Measurements from ENCODE around the gene TEKTIP1. TPM values are rescaled to one million over a fixed set of nuclear protein-coding genes. Genes with fewer than 3 reads are reported as not detected.
A peak's percentile ranks its signal among the peaks of the same experiment; 100 is the strongest.

The TEKTIP1 gene
- total and polyA plus RNA-seq, 9 of the 15 experiments (the other 6 are each of a cell fraction or from before 2014, with no cell fraction given), result 0.66 TPM; not detected in 8

DNA sequence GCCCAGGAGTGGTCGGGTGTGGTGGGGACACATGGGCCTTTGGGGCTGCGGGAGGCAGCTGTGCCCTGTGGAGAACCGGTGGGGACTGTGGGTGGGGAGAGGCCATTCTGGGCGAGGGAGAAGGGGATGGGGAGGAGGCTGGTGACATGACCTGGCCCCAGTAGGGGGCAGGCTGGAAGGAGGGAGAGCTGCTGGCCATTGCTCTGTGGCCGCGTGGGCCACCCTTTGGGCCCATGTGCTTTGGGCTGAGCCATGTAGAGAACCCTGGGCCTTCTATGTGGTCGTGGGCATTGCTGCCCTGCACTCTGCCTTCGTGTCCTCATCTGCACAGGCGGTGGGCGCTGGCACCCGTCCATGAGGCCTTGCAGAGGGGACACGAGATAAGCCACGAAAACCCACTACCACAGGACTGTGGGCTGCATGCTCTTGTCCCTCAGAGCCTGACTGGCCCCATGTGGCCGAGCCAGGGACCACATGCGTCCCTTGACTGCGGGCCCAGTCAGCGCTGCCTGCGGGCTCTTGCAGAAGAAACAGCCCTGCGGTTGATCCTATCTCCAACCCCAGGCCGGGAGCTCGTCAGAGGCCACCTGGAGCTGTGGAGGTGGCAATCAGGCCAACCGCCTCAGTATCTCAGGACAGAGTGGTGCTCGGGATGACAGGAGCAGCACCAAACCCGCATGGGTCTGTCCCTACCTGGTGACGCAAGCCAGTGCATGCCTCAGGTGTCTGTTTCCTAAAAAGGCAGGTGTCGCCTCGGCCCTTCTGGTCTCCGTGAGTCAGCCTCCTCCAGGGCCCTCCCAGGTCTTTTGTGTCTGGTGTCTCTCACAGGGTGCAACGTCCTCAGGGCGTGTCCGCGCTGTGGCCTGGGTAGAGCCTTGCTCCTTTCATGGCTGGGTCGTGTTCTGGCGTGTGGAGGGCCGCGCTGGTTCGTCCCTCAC, 18.5 kb upstream of the TEKTIP1 start (continued):
- 0 out of 4 replicates have a peak, but pooled peaks of 1 of the 2 experiments have one; percentile 38 for TF ChIP-seq ETV6 (IDR thresholded peaks at IDR 0.05; ENCODE audit: borderline replicate concordance in 1 of 2, low read depth in 2 of 2, low read length in 1 of 2)
- TF ChIP-seq ETV6 (CRISPR knock-in tag; IDR thresholded peaks at IDR 0.05; ENCODE audit: borderline replicate concordance), result peak; percentile 94; the same call in 1 of the 2 replicates
- 0 out of 2 replicates have a peak, but pooled peaks have one; percentile 63 for TF ChIP-seq NR1H2 (CRISPR knock-in tag; IDR thresholded peaks at IDR 0.05)
- TF ChIP-seq ZNF445 (CRISPR knock-in tag; IDR thresholded peaks at IDR 0.05; ENCODE audit: low read depth), result no peak
- TF ChIP-seq NR0B1 (IDR thresholded peaks at IDR 0.05; ENCODE audit: partially characterized antibody), result no peak
- TF ChIP-seq RHOXF2B (CRISPR knock-in tag; conservative IDR thresholded peaks at IDR 0.05), result no peak
- 0 out of 2 replicates have a peak, but pooled peaks have one; percentile 14 for TF ChIP-seq GABPA (tag; conservative IDR thresholded peaks at IDR 0.05; ENCODE audit: low read depth)
- TF ChIP-seq L3MBTL2 (IDR thresholded peaks at IDR 0.05), result peak; percentile 98
- no peak for TF ChIP-seq MAFK (IDR thresholded peaks at IDR 0.05; ENCODE audit: low read length)
- no peak; the same call in 1 of the 2 replicates for TF ChIP-seq SMARCA5 (IDR thresholded peaks at IDR 0.05)
- TF ChIP-seq, protein P1, sequence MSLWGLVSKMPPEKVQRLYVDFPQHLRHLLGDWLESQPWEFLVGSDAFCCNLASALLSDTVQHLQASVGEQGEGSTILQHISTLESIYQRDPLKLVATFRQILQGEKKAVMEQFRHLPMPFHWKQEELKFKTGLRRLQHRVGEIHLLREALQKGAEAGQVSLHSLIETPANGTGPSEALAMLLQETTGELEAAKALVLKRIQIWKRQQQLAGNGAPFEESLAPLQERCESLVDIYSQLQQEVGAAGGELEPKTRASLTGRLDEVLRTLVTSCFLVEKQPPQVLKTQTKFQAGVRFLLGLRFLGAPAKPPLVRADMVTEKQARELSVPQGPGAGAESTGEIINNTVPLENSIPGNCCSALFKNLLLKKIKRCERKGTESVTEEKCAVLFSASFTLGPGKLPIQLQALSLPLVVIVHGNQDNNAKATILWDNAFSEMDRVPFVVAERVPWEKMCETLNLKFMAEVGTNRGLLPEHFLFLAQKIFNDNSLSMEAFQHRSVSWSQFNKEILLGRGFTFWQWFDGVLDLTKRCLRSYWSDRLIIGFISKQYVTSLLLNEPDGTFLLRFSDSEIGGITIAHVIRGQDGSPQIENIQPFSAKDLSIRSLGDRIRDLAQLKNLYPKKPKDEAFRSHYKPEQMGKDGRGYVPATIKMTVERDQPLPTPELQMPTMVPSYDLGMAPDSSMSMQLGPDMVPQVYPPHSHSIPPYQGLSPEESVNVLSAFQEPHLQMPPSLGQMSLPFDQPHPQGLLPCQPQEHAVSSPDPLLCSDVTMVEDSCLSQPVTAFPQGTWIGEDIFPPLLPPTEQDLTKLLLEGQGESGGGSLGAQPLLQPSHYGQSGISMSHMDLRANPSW (CRISPR knock-in tag; IDR thresholded peaks at IDR 0.05), result no peak
- TF ChIP-seq PRMT5 (CRISPR knock-in tag; IDR thresholded peaks at IDR 0.05), result no peak
- peak in 1 of 2 experiments; percentile 95; a peak in 2 of 4 replicates for TF ChIP-seq FOXA3 (CRISPR knock-in tag; conservative IDR thresholded peaks at IDR 0.05 in 1 of 2, IDR thresholded peaks at IDR 0.05 in 1 of 2)
- TF ChIP-seq XRCC4 (IDR thresholded peaks at IDR 0.05; ENCODE audit: extremely low read depth, insufficient read depth, insufficient read length), result no peak
- TF ChIP-seq, protein P2, sequence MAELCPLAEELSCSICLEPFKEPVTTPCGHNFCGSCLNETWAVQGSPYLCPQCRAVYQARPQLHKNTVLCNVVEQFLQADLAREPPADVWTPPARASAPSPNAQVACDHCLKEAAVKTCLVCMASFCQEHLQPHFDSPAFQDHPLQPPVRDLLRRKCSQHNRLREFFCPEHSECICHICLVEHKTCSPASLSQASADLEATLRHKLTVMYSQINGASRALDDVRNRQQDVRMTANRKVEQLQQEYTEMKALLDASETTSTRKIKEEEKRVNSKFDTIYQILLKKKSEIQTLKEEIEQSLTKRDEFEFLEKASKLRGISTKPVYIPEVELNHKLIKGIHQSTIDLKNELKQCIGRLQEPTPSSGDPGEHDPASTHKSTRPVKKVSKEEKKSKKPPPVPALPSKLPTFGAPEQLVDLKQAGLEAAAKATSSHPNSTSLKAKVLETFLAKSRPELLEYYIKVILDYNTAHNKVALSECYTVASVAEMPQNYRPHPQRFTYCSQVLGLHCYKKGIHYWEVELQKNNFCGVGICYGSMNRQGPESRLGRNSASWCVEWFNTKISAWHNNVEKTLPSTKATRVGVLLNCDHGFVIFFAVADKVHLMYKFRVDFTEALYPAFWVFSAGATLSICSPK (IDR thresholded peaks at IDR 0.05; ENCODE audit: borderline replicate concordance), result no peak
- TF ChIP-seq, protein P3, sequence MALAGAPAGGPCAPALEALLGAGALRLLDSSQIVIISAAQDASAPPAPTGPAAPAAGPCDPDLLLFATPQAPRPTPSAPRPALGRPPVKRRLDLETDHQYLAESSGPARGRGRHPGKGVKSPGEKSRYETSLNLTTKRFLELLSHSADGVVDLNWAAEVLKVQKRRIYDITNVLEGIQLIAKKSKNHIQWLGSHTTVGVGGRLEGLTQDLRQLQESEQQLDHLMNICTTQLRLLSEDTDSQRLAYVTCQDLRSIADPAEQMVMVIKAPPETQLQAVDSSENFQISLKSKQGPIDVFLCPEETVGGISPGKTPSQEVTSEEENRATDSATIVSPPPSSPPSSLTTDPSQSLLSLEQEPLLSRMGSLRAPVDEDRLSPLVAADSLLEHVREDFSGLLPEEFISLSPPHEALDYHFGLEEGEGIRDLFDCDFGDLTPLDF (CRISPR knock-in tag; IDR thresholded peaks at IDR 0.05), result peak; percentile 95
- no peak for TF ChIP-seq ZNF780A (CRISPR knock-in tag; IDR thresholded peaks at IDR 0.05)
- TF ChIP-seq DIDO1 (tag; IDR thresholded peaks at IDR 0.05; ENCODE audit: low read depth), result no peak
- no peak for TF ChIP-seq TEAD2 (tag; IDR thresholded peaks at IDR 0.05)
- TF ChIP-seq ZNF384 (IDR thresholded peaks at IDR 0.05; ENCODE audit: low read depth, low read length), result 0 out of 2 replicates have a peak, but pooled peaks have one; percentile 21

All from K562 (cell line).